Liver (tissue), 9 donors: Measurements from ENCODE around the gene C14orf180. TPM values are rescaled to one million over a fixed set of nuclear protein-coding genes. Genes with fewer than 3 reads are reported as not detected.

Experiments
- DNase-seq: peaks from one replicate; pipeline ENCODE4 v3.0.0-alpha.2; 2017; ENCODE audit warnings: low spot score
- H3K27ac ChIP-seq, 2 donors: one replicate each; pipeline ENCODE4 v1.7.0; 2013; ENCODE audit warnings: inconsistent platforms in 2 of 2, low read length in 2 of 2, control low read depth in 1 of 2, low read depth in 1 of 2, mild to moderate bottlenecking in 1 of 2
- H3K27me3 ChIP-seq, 4 donors: one replicate each; pipeline versions ENCODE4 v1.6.1 to v1.7.0; 2013; ENCODE audit warnings: low read length in 3 of 4, inconsistent platforms in 1 of 4, mild to moderate bottlenecking in 1 of 4, moderate library complexity in 1 of 4; ENCODE audit not compliant: control insufficient read depth in 4 of 4, insufficient read depth in 4 of 4
- H3K36me3 ChIP-seq, 4 donors: one replicate each; pipeline versions ENCODE4 v1.6.1 to v1.7.0; 2013; ENCODE audit warnings: low read length in 3 of 4, mild to moderate bottlenecking in 3 of 4, low read depth in 1 of 4, moderate library complexity in 1 of 4; ENCODE audit not compliant: control insufficient read depth in 4 of 4, insufficient read depth in 3 of 4
- H3K4me1 ChIP-seq, 4 donors: one replicate each; pipeline versions ENCODE4 v1.6.1 to v1.7.0; 2013; ENCODE audit warnings: low read length in 3 of 4, mild to moderate bottlenecking in 3 of 4, moderate library complexity in 1 of 4; ENCODE audit not compliant: control insufficient read depth in 4 of 4, insufficient read depth in 4 of 4
- H3K4me3 ChIP-seq, 3 donors: one replicate each; pipeline versions ENCODE4 v1.6.1 to v1.7.0; 2013; ENCODE audit warnings: low read length in 3 of 3, control low read depth in 1 of 3, low read depth in 1 of 3, mild to moderate bottlenecking in 1 of 3
- H3K9ac ChIP-seq, 2 donors: one replicate each; pipeline ENCODE4 v1.7.0; 2013; ENCODE audit warnings: low read length in 2 of 2, mild to moderate bottlenecking in 2 of 2, moderate library complexity in 2 of 2, control low read depth in 1 of 2, low read depth in 1 of 2
- H3K9me3 ChIP-seq, 4 donors: one replicate each; pipeline versions ENCODE4 v1.6.1 to v1.7.0; 2013; ENCODE audit warnings: low read length in 3 of 4; ENCODE audit not compliant: control insufficient read depth in 4 of 4
- ATF3 ChIP-seq: IDR thresholded peaks from 2 replicates; pipeline ENCODE4 v1.6.1; 2016; ENCODE audit warnings: antibody characterized with exemption
- CTCF ChIP-seq: fragments of 150-350 bp; IDR thresholded peaks from 2 replicates; pipeline ENCODE4 v1.5.1; 2017; ENCODE audit warnings: improper control_type of control experiment, low read depth, low read length; ENCODE audit not compliant: missing input control
- EGR1 ChIP-seq, 2 donors: IDR thresholded peaks; 2 replicates each; pipeline ENCODE4 v1.6.1; 2016 to 2018; ENCODE audit warnings: antibody characterized with exemption in 2 of 2, low read depth in 2 of 2
- FOXA1 ChIP-seq: IDR thresholded peaks from 2 replicates; pipeline ENCODE4 v1.6.1; 2016; ENCODE audit warnings: antibody characterized with exemption
- FOXA2 ChIP-seq: IDR thresholded peaks from 2 replicates; pipeline ENCODE4 v1.6.1; 2016; ENCODE audit warnings: antibody characterized with exemption
- GABPA ChIP-seq, 2 donors: IDR thresholded peaks in 1 of 2; conservative IDR thresholded peaks in 1 of 2; 2 replicates each; pipeline ENCODE4 v1.6.1; 2016; ENCODE audit warnings: antibody characterized with exemption in 2 of 2, mild to moderate bottlenecking in 1 of 2, moderate library complexity in 1 of 2
- HNF4A ChIP-seq, 2 donors: conservative IDR thresholded peaks; 2 replicates each; pipeline ENCODE4 v1.6.1; 2016; ENCODE audit warnings: antibody characterized with exemption in 2 of 2, mild to moderate bottlenecking in 2 of 2
- HNF4G ChIP-seq: IDR thresholded peaks from 2 replicates; pipeline ENCODE4 v1.6.1; 2016; ENCODE audit warnings: antibody characterized with exemption
- JUND ChIP-seq, 2 donors: IDR thresholded peaks; 2 replicates each; pipeline ENCODE4 v1.6.1; 2016; ENCODE audit warnings: antibody characterized with exemption in 2 of 2
- NR2F2 ChIP-seq: IDR thresholded peaks from 2 replicates; pipeline ENCODE4 v1.6.1; 2016; ENCODE audit warnings: antibody characterized with exemption
- RAD21 ChIP-seq, 2 donors: IDR thresholded peaks; 2 replicates each; pipeline ENCODE4 v1.6.1; 2016; ENCODE audit warnings: antibody characterized with exemption in 2 of 2, mild to moderate bottlenecking in 2 of 2
- RXRA ChIP-seq, 2 donors: IDR thresholded peaks; 2 replicates each; pipeline ENCODE4 v1.6.1; 2017 to 2018; ENCODE audit warnings: antibody characterized with exemption in 2 of 2, mild to moderate bottlenecking in 1 of 2
- SP1 ChIP-seq: IDR thresholded peaks from 2 replicates; pipeline ENCODE4 v1.6.1; 2018; ENCODE audit warnings: antibody characterized with exemption, mild to moderate bottlenecking
- TAF1 ChIP-seq: conservative IDR thresholded peaks from 2 replicates; pipeline ENCODE4 v1.6.1; 2016; ENCODE audit warnings: antibody characterized with exemption, mild to moderate bottlenecking
- YY1 ChIP-seq: IDR thresholded peaks from 2 replicates; pipeline ENCODE4 v1.6.1; 2016; ENCODE audit warnings: antibody characterized with exemption, mild to moderate bottlenecking
- WGBS: extraction: QIAGEN DNeasy Blood & Tissue Kit; methylation state at CpG from one replicate; pipeline ENCODE4 v1.1.7; 2013; 5-methylcytosine and 5-hydroxymethylcytosine counted together
- polyA plus RNA-seq, 2 donors: library from polyadenylated mRNA; stranded (reverse) in 1 of 2; unstranded in 1 of 2; fragments of 200-250 nt in 1 of 2; fragments of >200 nt in 1 of 2; fragmentation: Nextera tagmentation in 1 of 2; extraction: Ambion mirVana in 1 of 2; gene quantifications; one replicate each; pipeline versions ENCODE4 v1.2.1 to v1.2.3, GENCODE V29; 2013 to 2015
- total RNA-seq, 2 donors: library from RNA; depleted of rRNA; stranded (reverse); fragments of >200 nt; gene quantifications; one replicate each; pipeline ENCODE4 v1.2.3, GENCODE V29; 2014
- TF ChIP-seq, protein P1 (sequence below): IDR thresholded peaks from 2 replicates; pipeline ENCODE4 v1.6.1; 2016; ENCODE audit warnings: antibody characterized with exemption, mild to moderate bottlenecking
- TF ChIP-seq, protein P2 (sequence below): IDR thresholded peaks from 2 replicates; pipeline ENCODE4 v1.6.1; 2016; ENCODE audit warnings: antibody characterized with exemption
- TF ChIP-seq, protein P3 (sequence below): IDR thresholded peaks from 2 replicates; pipeline ENCODE4 v1.6.1; 2016; ENCODE audit warnings: antibody characterized with exemption
- donor health status: healthy.
- donor health status: healthy.
- donor health status: healthy.
- donor health status: healthy.
- donor health status: healthy.

The C14orf180 gene
- total and polyA plus RNA-seq, 4 donors = 0.09 to 4.0 (median 2.9) TPM

- TF ChIP-seq, protein P1, sequence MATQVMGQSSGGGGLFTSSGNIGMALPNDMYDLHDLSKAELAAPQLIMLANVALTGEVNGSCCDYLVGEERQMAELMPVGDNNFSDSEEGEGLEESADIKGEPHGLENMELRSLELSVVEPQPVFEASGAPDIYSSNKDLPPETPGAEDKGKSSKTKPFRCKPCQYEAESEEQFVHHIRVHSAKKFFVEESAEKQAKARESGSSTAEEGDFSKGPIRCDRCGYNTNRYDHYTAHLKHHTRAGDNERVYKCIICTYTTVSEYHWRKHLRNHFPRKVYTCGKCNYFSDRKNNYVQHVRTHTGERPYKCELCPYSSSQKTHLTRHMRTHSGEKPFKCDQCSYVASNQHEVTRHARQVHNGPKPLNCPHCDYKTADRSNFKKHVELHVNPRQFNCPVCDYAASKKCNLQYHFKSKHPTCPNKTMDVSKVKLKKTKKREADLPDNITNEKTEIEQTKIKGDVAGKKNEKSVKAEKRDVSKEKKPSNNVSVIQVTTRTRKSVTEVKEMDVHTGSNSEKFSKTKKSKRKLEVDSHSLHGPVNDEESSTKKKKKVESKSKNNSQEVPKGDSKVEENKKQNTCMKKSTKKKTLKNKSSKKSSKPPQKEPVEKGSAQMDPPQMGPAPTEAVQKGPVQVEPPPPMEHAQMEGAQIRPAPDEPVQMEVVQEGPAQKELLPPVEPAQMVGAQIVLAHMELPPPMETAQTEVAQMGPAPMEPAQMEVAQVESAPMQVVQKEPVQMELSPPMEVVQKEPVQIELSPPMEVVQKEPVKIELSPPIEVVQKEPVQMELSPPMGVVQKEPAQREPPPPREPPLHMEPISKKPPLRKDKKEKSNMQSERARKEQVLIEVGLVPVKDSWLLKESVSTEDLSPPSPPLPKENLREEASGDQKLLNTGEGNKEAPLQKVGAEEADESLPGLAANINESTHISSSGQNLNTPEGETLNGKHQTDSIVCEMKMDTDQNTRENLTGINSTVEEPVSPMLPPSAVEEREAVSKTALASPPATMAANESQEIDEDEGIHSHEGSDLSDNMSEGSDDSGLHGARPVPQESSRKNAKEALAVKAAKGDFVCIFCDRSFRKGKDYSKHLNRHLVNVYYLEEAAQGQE = no peak
- no peak for TF ChIP-seq FOXA2
- TF ChIP-seq RAD21 (IDR thresholded peaks at IDR 0.05) = no peak
- TF ChIP-seq HNF4G = no peak
- no peak for TF ChIP-seq JUND (IDR thresholded peaks at IDR 0.05)
- no peak for TF ChIP-seq SP1
- TF ChIP-seq NR2F2 = no peak
These were observed 18.0 kb downstream of the C14orf180 start (continued) for GRCh38 chr14:104597576-104597975.

GRCh38 chr14:104598039-104598909 lies 18.7 kb downstream of the C14orf180 start:
- Histone ChIP-seq H3K9me3 (no peaks in the 10 kb centered on the region), H3K27ac (no peak overlapping the region), H3K4me3 (no peak overlapping the region), H3K36me3 (no peaks in the 10 kb centered on the region), H3K9ac (no peak overlapping the region), H3K27me3 (peaks cover 0 to 5% (median 0%) of the 10 kb centered on the region in 4 donors), H3K4me1 (no peaks in the 10 kb centered on the region)
- DNase-seq = no peak
- WGBS = 62% methylated on average over 28 of the region's 28 CpGs
- TF ChIP-seq EGR1 (IDR thresholded peaks at IDR 0.05; ENCODE audit: low read depth in 2 of 2) (no peak), ATF3 (no peak), FOXA2 (no peak), RXRA (IDR thresholded peaks at IDR 0.05) (no peak), HNF4A (conservative IDR thresholded peaks at IDR 0.05) (no peak), HNF4G (no peak), YY1 (no peak), RAD21 (IDR thresholded peaks at IDR 0.05) (no peak), FOXA1 (no peak), TAF1 (no peak), CTCF (no peak), NR2F2 (no peak), JUND (IDR thresholded peaks at IDR 0.05) (no peak), SP1 (no peak), GABPA (IDR thresholded peaks at IDR 0.05 in 1 of 2, conservative IDR thresholded peaks at IDR 0.05 in 1 of 2) (no peak)
- TF ChIP-seq, protein P2, sequence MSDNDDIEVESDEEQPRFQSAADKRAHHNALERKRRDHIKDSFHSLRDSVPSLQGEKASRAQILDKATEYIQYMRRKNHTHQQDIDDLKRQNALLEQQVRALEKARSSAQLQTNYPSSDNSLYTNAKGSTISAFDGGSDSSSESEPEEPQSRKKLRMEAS = no peak
- TF ChIP-seq, protein P1 = no peak
- TF ChIP-seq, protein P3, sequence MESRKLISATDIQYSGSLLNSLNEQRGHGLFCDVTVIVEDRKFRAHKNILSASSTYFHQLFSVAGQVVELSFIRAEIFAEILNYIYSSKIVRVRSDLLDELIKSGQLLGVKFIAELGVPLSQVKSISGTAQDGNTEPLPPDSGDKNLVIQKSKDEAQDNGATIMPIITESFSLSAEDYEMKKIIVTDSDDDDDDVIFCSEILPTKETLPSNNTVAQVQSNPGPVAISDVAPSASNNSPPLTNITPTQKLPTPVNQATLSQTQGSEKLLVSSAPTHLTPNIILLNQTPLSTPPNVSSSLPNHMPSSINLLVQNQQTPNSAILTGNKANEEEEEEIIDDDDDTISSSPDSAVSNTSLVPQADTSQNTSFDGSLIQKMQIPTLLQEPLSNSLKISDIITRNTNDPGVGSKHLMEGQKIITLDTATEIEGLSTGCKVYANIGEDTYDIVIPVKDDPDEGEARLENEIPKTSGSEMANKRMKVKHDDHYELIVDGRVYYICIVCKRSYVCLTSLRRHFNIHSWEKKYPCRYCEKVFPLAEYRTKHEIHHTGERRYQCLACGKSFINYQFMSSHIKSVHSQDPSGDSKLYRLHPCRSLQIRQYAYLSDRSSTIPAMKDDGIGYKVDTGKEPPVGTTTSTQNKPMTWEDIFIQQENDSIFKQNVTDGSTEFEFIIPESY = no peak
